Measurements from ENCODE around the gene FAM120B. TPM values are rescaled to one million over a fixed set of nuclear protein-coding genes. Genes with fewer than 3 reads are reported as not detected.

The FAM120B gene
- total RNA-seq, 1 donor from 2014 or later = 9.9 TPM

- no peaks in the 10 kb centered on the region for H3K9me3 ChIP-seq
- no peaks in the 10 kb centered on the region for H3K36me3 ChIP-seq
- DNase-seq (ENCODE audit: low spot score in 2 of 2) = peak in 1 of 2 donors; percentile 58
- TF ChIP-seq CTCF (IDR thresholded peaks at IDR 0.05) = no peak
- no peaks in the 10 kb centered on the region for H3K27me3 ChIP-seq
- H3K27ac ChIP-seq = no peak overlapping the region
- no peaks in the 10 kb centered on the region for H3K4me1 ChIP-seq
- intact Hi-C loops (cut with DNase I) = no loop called here
- H3K4me3 ChIP-seq = no peak overlapping the region
These were observed 145.4 kb downstream of the FAM120B start for GRCh38 chr6:170451762-170452651.

- H3K36me3 ChIP-seq = no peaks in the 10 kb centered on the region
- H3K9me3 ChIP-seq = no peaks in the 10 kb centered on the region
- no peak overlapping the region for H3K27ac ChIP-seq
- H3K4me1 ChIP-seq = no peaks in the 10 kb centered on the region
- DNase-seq (ENCODE audit: low spot score in 2 of 2) = peak in 1 of 2 donors; percentile 53
- TF ChIP-seq CTCF (IDR thresholded peaks at IDR 0.05) = no peak
- no peaks in the 10 kb centered on the region for H3K27me3 ChIP-seq
- H3K4me3 ChIP-seq = no peak overlapping the region
- intact Hi-C loops (cut with DNase I) = no loop called here
These were observed 146.4 kb downstream of the FAM120B start for GRCh38 chr6:170452767-170453545.

- Histone ChIP-seq H3K27me3 (no peaks in the 10 kb centered on the region), H3K36me3 (no peaks in the 10 kb centered on the region), H3K27ac (no peak overlapping the region), H3K4me1 (no peaks in the 10 kb centered on the region), H3K4me3 (no peak overlapping the region), H3K9me3 (no peaks in the 10 kb centered on the region)
- peak in 1 of 2 donors; percentile 48 for DNase-seq (ENCODE audit: low spot score in 2 of 2)
- intact Hi-C loops (cut with DNase I) = no loop called here
- no peak for TF ChIP-seq CTCF (IDR thresholded peaks at IDR 0.05)
These were observed 147.3 kb downstream of the FAM120B start for GRCh38 chr6:170453586-170454511.

- no peaks in the 10 kb centered on the region for H3K4me1 ChIP-seq
- DNase-seq (ENCODE audit: low spot score in 2 of 2) = peak in 1 of 2 donors; percentile 50
- no peak overlapping the region for H3K4me3 ChIP-seq
- intact Hi-C loops (cut with DNase I) = no loop called here
- H3K27me3 ChIP-seq = no peaks in the 10 kb centered on the region
- no peaks in the 10 kb centered on the region for H3K36me3 ChIP-seq
- H3K27ac ChIP-seq = no peak overlapping the region
- no peak for TF ChIP-seq CTCF (IDR thresholded peaks at IDR 0.05)
- H3K9me3 ChIP-seq = no peaks in the 10 kb centered on the region
These were observed 148.1 kb downstream of the FAM120B start for GRCh38 chr6:170454512-170455285.

Measured in ascending aorta (tissue), 2 donors.